IMR-90 (cell line): ENCODE results near the gene YPEL1. TPM values are rescaled to one million over a fixed set of nuclear protein-coding genes. Genes with fewer than 3 reads are reported as not detected.

ENCODE experiments used
- ATAC-seq: fragments of 200-7000 bp; cut with Tn5 transposase; 2 replicates; pipeline ENCODE4 v1.9.1; 2020; ENCODE audit warnings: low read depth, mild to moderate bottlenecking, moderate library complexity
- BruUV-seq: library from RNA; stranded (reverse); fragments of 400-500 nt; replicated peaks from 2 replicates; lab custom pipeline; 2021; lab: Mats Ljungman, UMichigan
- CTCF ChIA-PET: fragments of 300-600 bp; formaldehyde crosslinking; extraction: SDS; loops from one replicate; lab custom pipeline; 2021; ENCODE audit warnings: antibody characterized with exemption; lab: Yijun Ruan, JAX
- POLR2A ChIA-PET: fragments of 300-600 bp; sonication (Branson Sonifier 250); formaldehyde crosslinking; loops from one replicate; lab custom pipeline; 2022; ENCODE audit warnings: antibody characterized with exemption; ENCODE audit not compliant: unreplicated experiment; lab: Charles Lee
- DNase-seq: peaks from one replicate; pipeline ENCODE4 v3.0.0; 2013
- H2AFZ ChIP-seq: replicated peaks from 2 replicates; pipeline ENCODE3; 2013; ENCODE audit warnings: low read length, mild to moderate bottlenecking; ENCODE audit not compliant: poor library complexity
- H2AK5ac ChIP-seq: 2 replicates; pipeline ENCODE4 v1.6.1; 2013; ENCODE audit warnings: low read depth, low read length, inconsistent platforms
- H2AK9ac ChIP-seq: replicated peaks from 2 replicates; pipeline ENCODE3; 2013; ENCODE audit warnings: mild to moderate bottlenecking, low read depth, low read length, moderate library complexity; ENCODE audit not compliant: poor library complexity
- H2BK120ac ChIP-seq: 2 replicates; pipeline ENCODE4 v1.6.1; 2013; ENCODE audit warnings: low read depth, low read length, inconsistent platforms
- H2BK15ac ChIP-seq: 3 replicates; pipeline ENCODE4 v1.6.1; 2013; ENCODE audit warnings: low read depth, low read length, inconsistent platforms
- H2BK20ac ChIP-seq: 2 replicates; pipeline ENCODE4 v1.6.1; 2013; ENCODE audit warnings: low read depth, mild to moderate bottlenecking, inconsistent platforms, low read length, moderate library complexity
- H2BK5ac ChIP-seq: 2 replicates; pipeline ENCODE4 v1.6.1; 2013; ENCODE audit warnings: mild to moderate bottlenecking, low read depth, low read length, inconsistent platforms; ENCODE audit not compliant: poor library complexity, severe bottlenecking
- H3K14ac ChIP-seq: replicated peaks from 2 replicates; pipeline ENCODE4 v1.6.1; 2013; ENCODE audit warnings: low read depth, low read length, inconsistent platforms
- H3K18ac ChIP-seq: 2 replicates; pipeline ENCODE4 v1.6.1; 2013; ENCODE audit warnings: low read depth, low read length, control low read depth
- H3K23ac ChIP-seq: 2 replicates; pipeline ENCODE4 v1.6.1; 2013; ENCODE audit warnings: low read depth, low read length, inconsistent platforms
- H3K27ac ChIP-seq: 2 replicates; pipeline ENCODE4 v1.5.1; 2013; ENCODE audit warnings: mild to moderate bottlenecking, control low read depth, low read length; ENCODE audit not compliant: insufficient read depth
- H3K27me3 ChIP-seq: 2 replicates; pipeline ENCODE4 v1.6.1; 2013; ENCODE audit warnings: low read length; ENCODE audit not compliant: control insufficient read depth, insufficient read depth
- H3K36me3 ChIP-seq: 2 replicates; pipeline ENCODE4 v1.6.1; 2013; ENCODE audit warnings: low read length, mixed read lengths; ENCODE audit not compliant: control insufficient read depth, insufficient read depth
- H3K4ac ChIP-seq: 2 replicates; pipeline ENCODE4 v1.6.1; 2013; ENCODE audit warnings: low read depth, low read length, inconsistent platforms
- H3K4me1 ChIP-seq: 2 replicates; pipeline ENCODE4 v1.6.1; 2013; ENCODE audit warnings: low read length, mixed read lengths; ENCODE audit not compliant: control insufficient read depth, insufficient read depth
- H3K4me2 ChIP-seq: 2 replicates; pipeline ENCODE4 v1.6.1; 2013; ENCODE audit warnings: low read depth, mild to moderate bottlenecking, control low read depth, low read length, moderate library complexity
- H3K4me3 ChIP-seq: 2 replicates; pipeline ENCODE4 v1.5.1; 2013; ENCODE audit warnings: low read depth, mild to moderate bottlenecking, control low read depth, low read length, moderate library complexity; ENCODE audit not compliant: insufficient read depth
- H3K56ac ChIP-seq: 2 replicates; pipeline ENCODE4 v1.6.1; 2013; ENCODE audit warnings: low read length, inconsistent platforms; ENCODE audit not compliant: insufficient read depth; ENCODE audit errors: extremely low read depth
- H3K79me1 ChIP-seq, 2 experiments: 2 replicates each; pipeline ENCODE4 v1.6.1; 2013; ENCODE audit warnings: low read length in 2 of 2, inconsistent platforms in 1 of 2, low read depth in 1 of 2
- H3K9ac ChIP-seq: 2 replicates; pipeline ENCODE4 v1.6.1; 2013; ENCODE audit warnings: low read depth, low read length, control low read depth
- H3K9me1 ChIP-seq: 2 replicates; pipeline ENCODE4 v1.6.1; 2013; ENCODE audit warnings: low read length, inconsistent platforms; ENCODE audit not compliant: insufficient read depth
- H3K9me3 ChIP-seq: 2 replicates; pipeline ENCODE4 v1.6.1; 2013; ENCODE audit warnings: low read length; ENCODE audit not compliant: control insufficient read depth, insufficient read depth
- H4K20me1 ChIP-seq: 2 replicates; pipeline ENCODE4 v1.6.1; 2013; ENCODE audit warnings: low read length, inconsistent platforms; ENCODE audit not compliant: insufficient read depth
- H4K5ac ChIP-seq: 2 replicates; pipeline ENCODE4 v1.6.1; 2013; ENCODE audit warnings: mild to moderate bottlenecking, low read depth, low read length, control low read depth
- H4K8ac ChIP-seq, 2 experiments: 2 replicates each; pipeline ENCODE4 v1.6.1; 2013; ENCODE audit warnings: low read depth in 2 of 2, low read length in 2 of 2, control low read depth in 1 of 2, inconsistent platforms in 1 of 2
- H4K91ac ChIP-seq: 2 replicates; pipeline ENCODE4 v1.6.1; 2013; ENCODE audit warnings: low read depth, low read length, inconsistent platforms; ENCODE audit not compliant: insufficient read depth
- MAFK ChIP-seq: IDR thresholded peaks from 2 replicates; pipeline ENCODE4 v1.6.1; 2012; ENCODE audit warnings: low read depth, low read length, improper control_type of control experiment
- RAD21 ChIP-seq: IDR thresholded peaks from 2 replicates; pipeline ENCODE4 v1.6.1; 2012; ENCODE audit warnings: low read length, improper control_type of control experiment
- WGBS, 2 experiments: methylation state at CpG; one replicate each; pipeline versions ENCODE4 v1.1.5 to v1.1.7; 2013; ENCODE audit warnings: missing lambda C conversion rate in 2 of 2; ENCODE audit not compliant: insufficient read length in 1 of 2; ENCODE audit errors: extremely low coverage in 2 of 2; 5-methylcytosine and 5-hydroxymethylcytosine counted together
- dilution Hi-C: fragments of 300-500 bp; cut with HindIII; formaldehyde crosslinking; loops from one replicate; pipeline ENCODE4 v1.14.3; 2018; ENCODE audit warnings: low sequenced_read_pairs; ENCODE audit not compliant: unreplicated experiment
- in situ Hi-C: fragments of 300-500 bp; cut with MboI; formaldehyde crosslinking; loops from 3 replicates; pipeline ENCODE4 v1.14.3; 2019; ENCODE audit warnings: low sequenced_read_pairs, inconsistent platforms, mixed read lengths
- intact Hi-C: fragments of 100-400 bp; cut with micrococcal nuclease; formaldehyde crosslinking; loops from 2 replicates; pipeline ENCODE4 v1.10.0; 2022
- polyA plus RNA-seq, 3 experiments: library from polyadenylated mRNA; depleted of rRNA; stranded (reverse); fragments of >200 nt; gene quantifications; 2 replicates each; pipeline ENCODE4 v1.2.3, GENCODE V29; 2012; ENCODE audit warnings: low replicate concordance in 1 of 3
- total RNA-seq: library from RNA; depleted of rRNA; stranded (reverse); fragments of >200 nt; gene quantifications from 2 replicates; pipeline ENCODE4 v1.2.3, GENCODE V29; 2012

YPEL1 gene
- total and polyA plus RNA-seq, 2 of the 4 experiments (the other 2 are of a cell fraction) = 0.72 to 1.3 TPM

- no peak overlapping the region for H2BK5ac ChIP-seq
- H2AFZ ChIP-seq = no peak overlapping the region
- H2BK20ac ChIP-seq = no peak overlapping the region
- no peak overlapping the region for H2AK9ac ChIP-seq
- intact Hi-C loops (loop anchor here (5.0 kb wide), 1 partner anchor 104 kb away; the partner anchor contains the start of gene MAPK1), dilution Hi-C loops (no loop called here), in situ Hi-C loops (no loop called here)
- H3K79me1 ChIP-seq = peaks cover 17 to 55% of the 10 kb centered on the region in 2 experiments
- no peak overlapping the region for H3K23ac ChIP-seq
- no peak overlapping the region for H4K8ac ChIP-seq
- no peak overlapping the region for H3K18ac ChIP-seq
- no peak overlapping the region for H3K4me2 ChIP-seq
- H3K14ac ChIP-seq = no peak overlapping the region
- ChIA-PET CTCF (interaction anchor here (0.6 to 1.0 kb wide), 2 partner anchors 8 to 41 kb away, joined by 3 to 4 read pairs; no protein-coding TSS in a partner anchor), POLR2A (no interaction called here)
- H3K9ac ChIP-seq = no peak overlapping the region
- peaks cover 47% of the 10 kb centered on the region for H3K36me3 ChIP-seq
- H4K5ac ChIP-seq = no peak overlapping the region
- no peak overlapping the region for H2BK15ac ChIP-seq
- TSS peak; percentile 36 for BruUV-seq
- no peak overlapping the region for H2BK120ac ChIP-seq
- ATAC-seq (no peak), DNase-seq (no peak)
- H3K27ac ChIP-seq = peak overlapping the region; percentile 18; the same call in 1 of the 2 replicates
- no peak overlapping the region for H3K4me3 ChIP-seq
- peaks cover 19% of the 10 kb centered on the region; the same call in 1 of the 2 replicates for H4K20me1 ChIP-seq
- H2AK5ac ChIP-seq = no peak overlapping the region
- H3K9me1 ChIP-seq = peaks cover 43% of the 10 kb centered on the region
- TF ChIP-seq RAD21 = no peak
- TF ChIP-seq MAFK = peak; percentile 54; the same call in 1 of the 2 replicates
- H3K56ac ChIP-seq = no peak overlapping the region
- no peaks in the 10 kb centered on the region for H3K27me3 ChIP-seq
- H3K4me1 ChIP-seq = peaks cover 23% of the 10 kb centered on the region
- H4K91ac ChIP-seq = no peak overlapping the region
- no peak overlapping the region for H3K4ac ChIP-seq
- H3K9me3 ChIP-seq = no peaks in the 10 kb centered on the region
- WGBS, 2 experiments = 97% methylated on average over 5 of the region's 13 CpGs; no CpG with 5 or more reads in 1 of the 2 experiments
These were observed 27.4 kb upstream of the YPEL1 start for GRCh38 chr22:21762712-21763581.
